ENCODE data around the gene ZNF132. TPM values are rescaled to one million over a fixed set of nuclear protein-coding genes. Genes with fewer than 3 reads are reported as not detected.
A peak's percentile ranks its signal among the peaks of the same experiment; 100 is the strongest.
"Not testable (repeated sequence)": the region's sequence is repeated elsewhere in the genome, so short reads cannot be mapped to it uniquely, and the experiment has no call there.

Gene ZNF132
- total RNA-seq, 1 experiment from 2014 or later: 2.4 TPM

DNA sequence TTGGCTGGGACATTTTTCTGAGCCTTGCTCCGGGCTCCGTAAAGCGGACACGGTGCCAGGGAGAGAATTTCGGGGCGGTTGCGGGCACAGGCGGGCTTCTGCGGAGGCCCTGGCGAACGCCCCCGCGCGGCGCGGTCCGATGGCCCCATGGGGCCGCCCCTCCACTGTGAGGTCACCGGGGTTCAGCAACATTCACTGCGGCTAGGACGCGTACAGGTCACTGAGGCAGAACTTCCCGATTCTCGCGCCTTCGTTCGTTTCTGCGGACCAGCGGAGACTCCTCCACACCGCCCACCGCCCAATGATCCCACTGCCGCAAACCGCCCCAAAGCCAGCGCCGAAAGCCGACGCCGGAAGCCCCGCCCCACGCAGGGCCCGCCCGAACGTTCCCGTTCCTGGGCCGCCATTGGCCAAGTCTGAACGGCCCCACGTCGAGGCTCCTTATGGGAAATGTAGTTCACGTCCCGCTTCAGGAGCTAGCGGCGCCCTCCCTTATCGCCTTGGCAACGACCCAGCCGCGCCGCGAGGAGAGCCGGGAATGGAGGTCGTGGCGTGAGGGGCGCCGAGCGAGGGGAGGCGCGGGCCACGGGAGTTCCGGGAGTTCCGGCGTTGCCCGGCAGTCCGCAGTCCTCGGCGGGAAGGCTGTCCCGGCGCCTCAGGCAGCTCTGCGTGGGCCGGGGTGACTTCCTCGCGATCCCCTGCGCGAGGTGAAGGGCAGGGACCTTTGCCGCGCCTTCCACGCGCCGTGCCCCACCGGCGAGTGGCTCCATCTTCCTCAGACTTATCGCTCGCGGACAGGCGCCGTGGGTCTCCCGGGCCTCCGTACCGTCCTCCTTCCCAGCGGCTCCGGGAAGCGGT is 31.6 kb downstream of the ZNF132 start, which contains the start of gene ZNF584:
Gene ZNF584 (plus strand): TSS at position 498 of the 858 bp plus-strand sequence. CDS start 499 bp downstream, outside the sequence.
- peak; percentile 89 for DNase-seq (ENCODE audit: extremely low read depth, low read depth)

DNA sequence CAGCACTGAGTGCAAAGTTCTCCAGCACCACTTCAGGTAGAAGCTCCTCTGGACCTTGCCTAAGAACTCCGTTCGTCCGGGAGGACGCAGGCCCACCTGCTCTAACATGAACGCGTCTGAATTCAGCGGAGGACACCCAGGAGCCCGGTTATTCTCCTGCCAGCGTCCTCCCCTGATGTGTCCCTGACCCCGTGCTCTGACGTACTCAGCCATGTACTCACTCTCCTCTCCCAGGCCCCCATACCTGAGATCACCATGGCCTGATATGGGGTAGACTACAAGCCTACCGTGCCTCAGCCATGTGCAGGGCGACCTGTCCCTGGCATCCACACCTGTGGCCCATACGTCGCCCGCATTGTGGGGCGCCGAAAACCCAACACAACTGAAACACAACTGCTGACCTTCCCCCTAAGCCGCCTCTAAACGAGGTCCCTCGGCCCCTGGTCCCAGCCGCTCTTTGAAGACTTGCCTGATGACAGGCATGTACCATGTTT is 32.2 kb downstream of the ZNF132 start:
- DNase-seq (ENCODE audit: extremely low read depth, low read depth): no peak

DNA sequence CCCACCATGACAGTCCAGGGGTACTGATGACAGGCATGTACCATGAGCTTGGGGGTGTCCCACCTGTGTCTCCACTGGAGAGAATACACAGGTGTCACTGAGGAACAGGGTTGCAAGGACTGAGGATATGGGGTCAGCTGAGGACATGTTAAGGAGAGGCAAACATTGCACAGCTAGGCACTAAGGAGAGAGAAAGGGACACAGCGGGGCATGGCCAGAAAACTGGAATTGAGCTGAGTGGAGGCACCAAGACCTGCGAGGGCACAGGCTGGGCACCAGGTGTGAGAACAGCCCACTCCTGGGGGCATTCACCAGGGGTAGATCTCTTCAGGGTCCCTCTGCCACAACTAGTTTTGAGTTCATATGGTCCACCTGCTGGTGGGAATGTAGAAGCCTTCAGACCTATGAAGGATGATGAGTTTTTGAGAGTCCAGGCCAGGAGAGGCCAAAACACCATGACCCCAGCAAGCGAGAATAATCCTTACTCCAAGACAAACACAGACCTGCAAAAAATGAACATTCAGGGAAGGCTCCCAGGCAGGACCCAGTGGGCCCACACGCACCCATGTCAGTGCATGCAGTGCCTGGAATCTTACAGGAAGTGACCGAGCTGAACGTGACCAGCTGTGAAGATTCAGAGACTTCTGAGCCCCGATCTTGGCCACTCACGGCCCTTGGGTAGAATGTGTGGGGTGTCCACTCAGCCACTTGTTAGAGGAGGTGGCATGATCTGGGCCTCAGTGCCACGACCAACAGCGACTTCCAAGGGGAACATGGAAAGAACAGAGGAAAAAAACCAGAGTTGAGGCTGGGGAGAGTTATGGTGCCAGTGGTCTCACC is 32.9 kb downstream of the ZNF132 start:
- DNase-seq (ENCODE audit: extremely low read depth, low read depth): no peak

DNA sequence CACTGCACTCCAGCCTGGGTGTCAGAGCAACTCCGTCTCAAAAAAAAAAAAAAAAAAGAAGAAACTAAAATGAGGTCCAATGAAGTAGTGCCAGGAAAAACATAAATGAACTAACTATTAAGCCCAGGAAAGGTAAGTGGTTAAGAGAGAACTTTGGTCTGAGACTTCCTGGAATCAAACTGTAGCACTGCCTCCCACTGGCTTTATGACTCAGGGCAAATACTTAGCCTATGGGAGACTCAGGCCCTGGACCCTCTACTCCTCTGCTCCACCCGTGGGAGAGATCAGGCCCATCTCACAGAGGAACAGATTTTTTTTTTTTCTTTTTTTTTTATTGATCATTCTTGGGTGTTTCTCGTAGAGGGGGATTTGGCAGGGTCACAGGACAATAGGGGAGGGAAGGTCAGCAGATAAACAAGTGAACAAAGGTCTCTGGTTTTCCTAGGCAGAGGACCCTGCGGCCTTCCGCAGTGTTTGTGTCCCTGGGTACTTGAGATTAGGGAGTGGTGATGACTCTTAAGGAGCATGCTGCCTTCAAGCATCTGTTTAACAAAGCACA is 36.0 kb downstream of the ZNF132 start:
- DNase-seq (ENCODE audit: extremely low read depth, low read depth): not testable (repeated sequence)

DNA sequence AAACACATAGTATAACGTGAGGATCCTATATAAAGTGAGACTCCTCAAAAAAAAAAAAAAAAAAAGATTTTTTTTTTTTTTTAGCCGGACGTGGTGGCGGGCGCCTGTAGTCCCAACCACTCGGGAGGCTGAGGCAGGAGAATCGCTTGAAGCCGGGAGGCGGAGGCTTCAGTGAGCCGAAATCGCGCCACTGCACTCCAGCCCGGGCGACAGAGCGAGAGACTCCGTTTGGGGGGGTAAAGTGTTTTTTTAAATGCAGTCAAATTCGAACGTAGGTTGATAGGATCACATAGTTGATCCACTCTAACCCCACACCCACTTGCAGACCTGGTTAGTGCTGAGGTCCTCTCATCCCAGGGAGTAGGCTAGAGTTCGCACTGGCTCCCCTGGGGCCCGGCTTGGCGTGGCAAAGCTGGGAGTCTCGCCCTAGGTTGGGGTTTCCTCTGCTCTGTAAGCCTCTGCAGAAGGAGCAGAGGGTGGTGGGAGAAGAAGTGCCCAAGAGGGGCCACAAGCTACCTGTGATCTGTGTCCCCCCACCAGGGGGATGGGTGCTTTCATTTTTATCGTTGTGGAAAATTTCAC is 38.0 kb downstream of the ZNF132 start:
- DNase-seq (ENCODE audit: extremely low read depth, low read depth): no peak

- DNase-seq (ENCODE audit: extremely low read depth, low read depth): peak; percentile 97
Observed at GRCh38 chr19:58400916-58401839, 38.8 kb downstream of the ZNF132 start.

GRCh38 chr19:58400316-58400915 is 39.5 kb downstream of the ZNF132 start:
- DNase-seq (ENCODE audit: extremely low read depth, low read depth): no peak

DNA sequence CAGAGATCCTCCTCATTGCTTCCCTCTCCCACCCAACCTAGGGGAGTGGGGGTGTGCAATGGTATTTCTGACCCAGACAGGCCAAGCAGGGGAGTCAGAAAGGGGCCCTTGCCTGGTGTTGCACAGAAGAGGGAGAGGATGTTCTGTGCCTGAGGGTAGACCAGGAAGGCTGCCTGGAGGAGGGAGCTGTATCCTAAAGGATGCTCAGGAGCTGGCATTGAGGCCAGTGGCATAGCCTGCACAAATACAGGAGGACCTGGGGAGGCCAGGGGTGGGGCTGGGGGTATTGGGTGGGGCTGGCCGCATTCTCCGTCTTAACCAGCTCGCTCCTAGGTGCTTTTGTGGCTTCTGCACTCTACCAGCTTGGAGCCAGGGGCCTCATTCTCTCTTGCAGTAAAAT is 40.0 kb downstream of the ZNF132 start:
- no peak for DNase-seq (ENCODE audit: extremely low read depth, low read depth)

GRCh38 chr19:58398545-58398944 is 41.4 kb downstream of the ZNF132 start:
- DNase-seq (ENCODE audit: extremely low read depth, low read depth): no peak

- DNase-seq (ENCODE audit: extremely low read depth, low read depth): no peak
Observed at GRCh38 chr19:58398087-58398486, 41.9 kb downstream of the ZNF132 start.

GRCh38 chr19:58397533-58398037 is 42.4 kb downstream of the ZNF132 start:
- no peak for DNase-seq (ENCODE audit: extremely low read depth, low read depth)

DNA sequence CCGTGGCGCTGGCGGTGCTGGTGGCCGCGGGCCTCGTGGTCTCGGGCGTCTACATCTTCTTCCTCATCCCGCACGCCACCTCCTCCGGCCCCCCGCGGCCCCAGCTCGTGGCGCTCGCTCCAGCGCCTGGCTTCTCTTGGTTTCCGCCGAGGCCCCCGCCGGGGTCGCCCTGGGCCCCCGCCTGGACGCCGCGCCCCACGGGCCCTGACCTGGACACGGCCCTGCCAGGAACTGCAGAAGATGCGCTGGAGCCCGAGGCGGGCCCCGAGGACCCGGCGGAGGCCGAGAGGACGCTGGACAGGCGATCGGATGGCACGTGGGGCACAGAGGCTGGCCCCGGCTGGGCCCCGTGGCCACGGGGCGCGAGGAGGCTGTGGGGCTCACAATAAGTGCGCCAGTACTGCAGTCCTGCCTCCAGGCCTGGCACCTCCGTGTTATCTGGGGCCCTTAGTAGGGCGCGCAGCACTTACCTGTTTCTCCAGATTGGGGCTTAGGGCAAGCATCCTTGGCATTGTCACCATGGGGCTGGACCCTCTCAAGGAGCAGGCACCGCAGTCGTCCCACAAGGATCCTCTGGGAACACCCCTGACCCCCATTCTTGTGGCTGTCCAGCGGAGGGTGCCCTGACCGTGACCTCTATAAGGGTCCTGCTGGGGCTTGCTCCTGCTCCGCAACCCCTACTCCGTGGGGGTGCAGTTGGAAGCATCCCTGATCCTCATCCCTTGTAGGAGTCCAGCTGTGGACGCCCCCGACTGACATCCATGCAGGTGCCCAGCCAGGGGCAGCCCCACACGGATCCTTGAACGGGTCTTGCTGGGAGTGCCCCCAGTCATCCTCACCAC is 43.0 kb downstream of the ZNF132 start:
- DNase-seq (ENCODE audit: extremely low read depth, low read depth): no peak

GRCh38 chr19:58395979-58396627 is 43.9 kb downstream of the ZNF132 start:
- DNase-seq (ENCODE audit: extremely low read depth, low read depth): no peak

- no peak for DNase-seq (ENCODE audit: extremely low read depth, low read depth)
Observed at GRCh38 chr19:58395220-58395978, 44.6 kb downstream of the ZNF132 start, which contains the start of gene RNF225. Gene RNF225 (plus strand): TSS chr19:58395656. CDS start chr19:58396090, 434 bp downstream.

- DNase-seq (ENCODE audit: extremely low read depth, low read depth): no peak
Observed at GRCh38 chr19:58394821-58395219, 45.1 kb downstream of the ZNF132 start.

- DNase-seq (ENCODE audit: extremely low read depth, low read depth): no peak
Observed at GRCh38 chr19:58393725-58394033, 46.3 kb downstream of the ZNF132 start.
